ENCODE data around the gene BMAL1. TPM values are rescaled to one million over a fixed set of nuclear protein-coding genes. Genes with fewer than 3 reads are reported as not detected.

Gene BMAL1
- polyA plus RNA-seq, 3 donors = 10.2 to 43.4 (median 11.5) TPM

- intact Hi-C loops (cut with micrococcal nuclease) = no loop called here
- H3K27ac Mint-ChIP-seq = no peak overlapping the region
- peaks cover 16% of the 10 kb centered on the region for H4K20me1 ChIP-seq (ENCODE audit: insufficient read depth, low read length)
- no peak overlapping the region for H3K4me3 Mint-ChIP-seq
- peaks cover 9 to 15% of the 10 kb centered on the region in 2 donors for H3K9me3 ChIP-seq (replicated peaks in 1 of 2; ENCODE audit: control insufficient read depth in 1 of 2, insufficient read depth in 1 of 2, low read length in 2 of 2)
- H3K27ac ChIP-seq (ENCODE audit: low read depth in 1 of 2, low read length in 2 of 2) = no peak overlapping the region
- TF ChIP-seq CTCF (IDR thresholded peaks at IDR 0.05) = no peak
- H3K79me2 ChIP-seq (ENCODE audit: insufficient read depth, low read length) = peaks cover 49% of the 10 kb centered on the region
- H3K4me1 Mint-ChIP-seq = peaks cover 5% of the 10 kb centered on the region
- DNase-seq = no peak
- H3K9ac ChIP-seq (ENCODE audit: insufficient read depth, low read length, poor library complexity, severe bottlenecking) = no peak overlapping the region
- H3K27me3 ChIP-seq (ENCODE audit: control insufficient read depth in 2 of 2, insufficient read depth in 2 of 2, low read length in 2 of 2) = no peaks in the 10 kb centered on the region
- no peaks in the 10 kb centered on the region for H3K36me3 ChIP-seq (replicated peaks in 1 of 2; ENCODE audit: control insufficient read depth in 1 of 2, insufficient read depth in 2 of 2, low read length in 2 of 2)
- H3K4me2 ChIP-seq (replicated peaks; ENCODE audit: extremely low read depth, low read length, poor library complexity, severe bottlenecking) = no peak overlapping the region
- no peaks in the 10 kb centered on the region for H3K4me1 ChIP-seq (ENCODE audit: control insufficient read depth in 1 of 2, insufficient read depth in 2 of 2, low read length in 2 of 2)
- H3K4me3 ChIP-seq (replicated peaks in 1 of 3; ENCODE audit: low read depth in 2 of 3, low read length in 3 of 3) = no peak overlapping the region
- peaks cover 17 to 37% (median 27%) of the 10 kb centered on the region in 7 donors for H3K9me3 Mint-ChIP-seq
- no peaks in the 10 kb centered on the region for H3K27me3 Mint-ChIP-seq (ENCODE audit: low read depth in 3 of 3)
- peaks cover 12 to 39% of the 10 kb centered on the region in 2 donors for H3K36me3 Mint-ChIP-seq
- H2AFZ ChIP-seq (ENCODE audit: insufficient read depth, low read depth, low read length, poor library complexity, severe bottlenecking) = no peak overlapping the region
These were observed 149.8 kb downstream of the BMAL1 start for GRCh38 chr11:13427440-13427839.

GRCh38 chr11:13429288-13429687 lies 151.7 kb downstream of the BMAL1 start:
- H3K9me3 Mint-ChIP-seq = peaks cover 17 to 37% (median 28%) of the 10 kb centered on the region in 7 donors
- no CpG with 5 or more reads among the region's 1 CpG for WGBS (ENCODE audit: insufficient coverage)
- DNase-seq = no peak
- Histone ChIP-seq H3K27me3 (ENCODE audit: control insufficient read depth in 2 of 2, insufficient read depth in 2 of 2, low read length in 2 of 2) (no peaks in the 10 kb centered on the region), H3K9me3 (replicated peaks in 1 of 2; ENCODE audit: control insufficient read depth in 1 of 2, insufficient read depth in 1 of 2, low read length in 2 of 2) (peaks cover 9 to 15% of the 10 kb centered on the region in 2 donors), H2AFZ (ENCODE audit: insufficient read depth, low read depth, low read length, poor library complexity, severe bottlenecking) (no peak overlapping the region), H3K4me3 (replicated peaks in 1 of 3; ENCODE audit: low read depth in 2 of 3, low read length in 3 of 3) (no peak overlapping the region), H3K79me2 (ENCODE audit: insufficient read depth, low read length) (peaks cover 53% of the 10 kb centered on the region), H3K9ac (ENCODE audit: insufficient read depth, low read length, poor library complexity, severe bottlenecking) (no peak overlapping the region), H3K27ac (ENCODE audit: low read depth in 1 of 2, low read length in 2 of 2) (no peak overlapping the region), H4K20me1 (ENCODE audit: insufficient read depth, low read length) (peaks cover 19% of the 10 kb centered on the region), H3K4me1 (ENCODE audit: control insufficient read depth in 1 of 2, insufficient read depth in 2 of 2, low read length in 2 of 2) (no peaks in the 10 kb centered on the region), H3K36me3 (replicated peaks in 1 of 2; ENCODE audit: control insufficient read depth in 1 of 2, insufficient read depth in 2 of 2, low read length in 2 of 2) (no peaks in the 10 kb centered on the region), H3K4me2 (replicated peaks; ENCODE audit: extremely low read depth, low read length, poor library complexity, severe bottlenecking) (no peak overlapping the region)
- no peak overlapping the region for H3K27ac Mint-ChIP-seq
- H3K4me3 Mint-ChIP-seq = no peak overlapping the region
- intact Hi-C loops (cut with micrococcal nuclease) = no loop called here
- peaks cover 9 to 35% of the 10 kb centered on the region in 2 donors for H3K36me3 Mint-ChIP-seq
- TF ChIP-seq CTCF (IDR thresholded peaks at IDR 0.05) = no peak
- peaks cover 5% of the 10 kb centered on the region for H3K4me1 Mint-ChIP-seq
- H3K27me3 Mint-ChIP-seq (ENCODE audit: low read depth in 3 of 3) = no peaks in the 10 kb centered on the region

Data from CD14-positive monocyte (primary cell).